HG02798 (cell line): Measurements from ENCODE around the gene ZNRF4.
"Not testable (repeated sequence)": the region's sequence is repeated elsewhere in the genome, so short reads cannot be mapped to it uniquely, and the experiment has no call there.

Experiments used
- ATAC-seq: cut with Tn5 transposase; IDR thresholded peaks from one replicate; pipeline ENCODE4 v1.9.1; 2021; ENCODE audit warnings: mild to moderate bottlenecking; ENCODE audit not compliant: unreplicated experiment, poor library complexity

The ZNRF4 gene, protein sequence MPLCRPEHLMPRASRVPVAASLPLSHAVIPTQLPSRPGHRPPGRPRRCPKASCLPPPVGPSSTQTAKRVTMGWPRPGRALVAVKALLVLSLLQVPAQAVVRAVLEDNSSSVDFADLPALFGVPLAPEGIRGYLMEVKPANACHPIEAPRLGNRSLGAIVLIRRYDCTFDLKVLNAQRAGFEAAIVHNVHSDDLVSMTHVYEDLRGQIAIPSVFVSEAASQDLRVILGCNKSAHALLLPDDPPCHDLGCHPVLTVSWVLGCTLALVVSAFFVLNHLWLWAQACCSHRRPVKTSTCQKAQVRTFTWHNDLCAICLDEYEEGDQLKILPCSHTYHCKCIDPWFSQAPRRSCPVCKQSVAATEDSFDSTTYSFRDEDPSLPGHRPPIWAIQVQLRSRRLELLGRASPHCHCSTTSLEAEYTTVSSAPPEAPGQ

DNA sequence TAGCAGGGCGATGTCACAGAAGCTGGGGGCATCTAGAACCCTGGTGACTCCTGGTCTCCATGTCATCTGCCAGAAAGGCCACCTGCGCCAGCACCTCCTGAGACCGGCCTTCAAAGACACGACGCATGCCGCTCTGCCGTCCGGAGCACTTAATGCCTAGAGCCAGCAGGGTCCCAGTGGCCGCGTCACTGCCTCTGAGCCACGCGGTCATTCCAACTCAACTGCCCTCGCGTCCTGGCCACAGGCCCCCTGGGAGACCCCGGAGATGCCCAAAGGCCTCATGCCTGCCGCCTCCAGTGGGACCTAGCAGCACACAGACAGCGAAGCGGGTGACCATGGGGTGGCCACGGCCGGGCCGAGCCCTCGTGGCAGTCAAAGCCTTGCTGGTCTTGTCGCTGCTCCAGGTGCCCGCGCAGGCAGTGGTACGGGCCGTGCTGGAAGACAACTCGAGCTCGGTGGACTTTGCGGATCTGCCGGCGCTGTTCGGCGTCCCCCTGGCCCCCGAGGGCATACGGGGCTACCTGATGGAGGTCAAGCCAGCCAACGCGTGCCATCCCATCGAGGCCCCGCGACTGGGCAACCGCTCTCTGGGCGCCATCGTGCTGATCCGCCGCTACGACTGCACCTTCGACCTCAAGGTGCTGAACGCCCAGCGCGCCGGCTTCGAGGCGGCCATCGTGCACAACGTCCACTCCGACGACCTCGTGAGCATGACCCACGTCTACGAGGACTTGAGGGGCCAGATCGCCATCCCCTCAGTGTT lies at the start of gene ZNRF4:
TSS of gene ZNRF4 (plus strand) at position 51 of the 763 bp plus-strand sequence. CDS start at position 126, 75 bp downstream.
- no peak for ATAC-seq

DNA sequence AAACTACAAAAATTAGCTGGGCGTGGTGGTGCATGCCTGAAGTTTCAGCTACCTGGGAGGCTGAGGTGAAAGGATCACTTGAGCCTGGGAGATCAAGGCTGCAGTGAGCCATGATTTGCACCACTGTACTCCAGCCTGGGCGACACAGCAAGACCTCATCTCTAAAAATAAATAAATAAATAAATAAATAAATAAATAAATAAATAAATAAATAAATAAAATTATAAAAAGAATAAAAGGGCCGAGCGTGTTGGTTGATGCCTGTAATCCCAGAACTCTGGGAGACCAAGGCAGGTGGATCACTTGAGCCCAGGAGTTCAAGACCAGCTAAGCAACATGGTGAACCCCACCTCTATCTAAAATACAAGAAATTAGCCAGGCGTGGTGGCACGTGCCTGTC lies 49.0 kb upstream of the ZNRF4 start:
- not testable (repeated sequence) for ATAC-seq

DNA sequence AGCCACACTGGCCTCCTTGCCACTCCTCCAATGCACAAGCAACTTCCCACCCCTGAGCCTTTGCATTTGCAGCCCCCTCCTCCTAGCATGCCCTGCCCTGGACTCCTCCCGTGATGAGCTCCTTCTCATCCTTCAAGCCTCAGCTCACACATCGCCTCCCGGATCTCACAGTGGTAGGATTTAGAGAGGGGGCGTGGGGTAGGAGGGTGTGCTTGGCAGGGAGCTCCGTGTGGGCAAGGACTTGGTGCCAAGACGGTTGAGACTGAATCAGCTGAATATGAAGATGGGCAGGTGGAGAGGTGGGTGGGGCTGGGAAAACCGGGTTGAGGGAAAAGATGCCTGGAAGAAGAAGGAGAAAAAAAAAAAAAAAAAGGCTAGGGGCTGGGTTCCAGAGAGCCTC lies 48.4 kb upstream of the ZNRF4 start:
- no peak for ATAC-seq

DNA sequence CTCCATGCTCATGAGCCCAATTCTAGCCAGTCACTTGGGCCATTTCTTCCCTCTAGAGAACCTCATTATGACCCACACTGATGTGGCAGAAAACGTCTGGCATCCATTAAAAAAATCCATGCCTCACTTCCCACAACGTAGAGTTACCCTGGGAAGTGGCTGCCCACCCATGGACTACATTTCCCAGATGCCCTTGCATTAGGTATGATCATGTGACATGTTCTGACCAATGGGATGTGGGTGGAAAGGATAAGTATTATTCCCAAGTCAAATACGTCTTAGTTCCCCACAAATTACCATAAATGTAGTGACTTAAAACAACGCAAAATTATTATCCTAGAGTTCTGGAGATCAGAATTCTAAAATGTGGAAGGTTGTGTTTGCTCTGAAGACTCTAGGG lies 47.9 kb upstream of the ZNRF4 start:
- no peak for ATAC-seq

DNA sequence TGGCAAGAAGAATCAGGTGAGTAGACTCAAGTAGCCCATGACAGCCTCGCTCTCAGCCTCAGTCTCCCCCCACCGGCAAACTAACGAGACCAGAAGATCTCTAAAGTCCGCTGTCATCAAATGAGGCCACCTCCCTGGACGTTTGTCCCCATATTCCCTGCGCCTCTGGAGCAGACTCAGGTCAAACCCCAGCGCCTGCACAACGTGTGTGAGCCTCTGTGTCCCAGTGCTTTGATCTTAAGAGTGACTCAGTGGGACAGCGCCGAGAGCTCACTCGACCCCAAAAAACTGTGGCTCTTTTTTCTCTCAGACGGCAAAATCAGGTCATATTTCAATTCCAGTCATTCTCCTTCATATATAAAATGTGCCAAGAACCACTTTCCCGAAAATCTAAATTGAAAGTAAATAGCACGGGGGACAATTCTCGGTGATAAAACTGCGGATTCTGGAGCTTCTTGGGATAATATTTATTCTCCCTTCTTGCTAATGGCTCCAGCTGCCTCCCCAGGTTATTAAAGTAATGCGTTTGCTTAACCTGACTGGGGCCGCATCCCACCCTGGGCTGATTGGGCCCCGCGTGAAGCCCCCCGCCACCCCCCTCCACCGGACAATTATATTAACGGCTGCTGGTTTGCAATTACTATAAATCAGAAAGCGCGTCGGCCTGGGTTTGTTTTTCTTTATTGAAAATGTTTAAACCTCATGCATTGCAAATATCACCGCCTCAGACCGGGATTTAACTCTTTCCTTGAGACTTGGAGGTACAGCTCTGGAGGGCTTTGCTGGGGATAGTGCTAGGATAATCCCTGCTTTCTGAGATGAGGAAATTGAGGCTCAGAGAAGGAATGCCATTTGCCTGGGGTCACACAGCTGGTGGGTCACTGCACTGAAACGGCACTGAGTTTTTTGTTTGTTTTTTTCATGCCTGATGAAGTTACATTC lies 37.5 kb upstream of the ZNRF4 start:
- no peak for ATAC-seq

DNA sequence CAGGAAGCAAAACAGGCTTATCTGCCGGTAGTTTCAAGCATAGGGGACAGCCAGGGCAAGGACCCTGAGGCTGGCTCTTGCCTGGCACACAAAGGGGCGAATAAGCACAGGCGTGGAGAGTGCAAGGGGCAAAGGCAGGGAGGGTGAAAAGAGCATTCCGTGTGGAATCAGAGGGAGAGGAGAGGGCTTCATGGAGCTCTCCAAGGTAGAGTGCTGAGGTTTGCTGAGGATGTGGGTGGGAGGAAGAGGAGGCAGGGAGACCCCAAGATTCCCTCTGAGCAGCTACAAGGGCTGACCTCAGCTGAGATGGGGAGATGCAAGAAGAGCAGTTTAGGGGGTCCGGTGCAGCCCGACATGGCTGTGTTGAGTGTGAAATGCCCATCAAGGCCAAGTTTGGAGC lies 36.5 kb upstream of the ZNRF4 start:
- ATAC-seq: no peak

DNA sequence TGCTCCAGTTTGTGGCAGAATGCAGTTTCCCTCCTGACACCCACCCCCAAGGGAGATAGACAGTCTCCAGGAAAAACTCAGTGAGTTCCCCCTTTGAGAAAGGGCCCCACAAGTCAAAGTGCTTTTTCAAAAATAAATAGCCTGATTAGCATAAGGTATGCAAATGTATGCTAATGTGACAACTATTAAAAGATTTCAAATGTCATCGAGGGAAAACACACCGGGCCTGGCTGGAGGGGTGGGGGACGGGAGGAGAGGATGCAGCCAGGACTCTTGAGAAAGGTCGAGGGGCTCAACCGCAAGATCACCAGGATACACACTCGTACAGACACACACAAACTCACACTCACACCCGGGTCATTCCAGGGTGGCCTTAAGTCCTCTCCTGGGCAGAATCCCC lies 34.3 kb upstream of the ZNRF4 start:
- ATAC-seq: no peak

DNA sequence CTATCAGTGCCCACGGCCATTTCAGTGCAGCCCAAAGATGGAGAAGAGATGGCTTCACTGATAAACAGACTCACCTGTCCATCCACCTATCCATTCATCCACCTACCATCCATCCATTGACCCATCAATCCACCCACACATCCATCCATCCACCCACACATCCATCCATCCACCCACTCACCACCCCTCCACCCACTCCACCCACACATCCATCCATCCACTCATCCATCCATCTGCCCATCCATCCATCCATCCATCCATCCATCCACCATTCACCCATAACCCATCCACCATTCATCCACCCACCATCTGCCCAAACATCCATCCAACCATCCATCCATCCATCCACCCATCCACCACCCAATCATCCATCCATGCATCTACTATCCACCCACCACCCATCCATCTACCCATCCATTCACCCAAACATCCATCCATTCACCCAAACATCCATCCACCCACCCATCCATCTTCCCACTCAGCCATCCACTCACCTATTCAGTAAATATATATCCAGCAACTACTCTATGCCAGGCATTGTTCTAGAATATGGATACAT lies 31.6 kb upstream of the ZNRF4 start:
- no peak for ATAC-seq

DNA sequence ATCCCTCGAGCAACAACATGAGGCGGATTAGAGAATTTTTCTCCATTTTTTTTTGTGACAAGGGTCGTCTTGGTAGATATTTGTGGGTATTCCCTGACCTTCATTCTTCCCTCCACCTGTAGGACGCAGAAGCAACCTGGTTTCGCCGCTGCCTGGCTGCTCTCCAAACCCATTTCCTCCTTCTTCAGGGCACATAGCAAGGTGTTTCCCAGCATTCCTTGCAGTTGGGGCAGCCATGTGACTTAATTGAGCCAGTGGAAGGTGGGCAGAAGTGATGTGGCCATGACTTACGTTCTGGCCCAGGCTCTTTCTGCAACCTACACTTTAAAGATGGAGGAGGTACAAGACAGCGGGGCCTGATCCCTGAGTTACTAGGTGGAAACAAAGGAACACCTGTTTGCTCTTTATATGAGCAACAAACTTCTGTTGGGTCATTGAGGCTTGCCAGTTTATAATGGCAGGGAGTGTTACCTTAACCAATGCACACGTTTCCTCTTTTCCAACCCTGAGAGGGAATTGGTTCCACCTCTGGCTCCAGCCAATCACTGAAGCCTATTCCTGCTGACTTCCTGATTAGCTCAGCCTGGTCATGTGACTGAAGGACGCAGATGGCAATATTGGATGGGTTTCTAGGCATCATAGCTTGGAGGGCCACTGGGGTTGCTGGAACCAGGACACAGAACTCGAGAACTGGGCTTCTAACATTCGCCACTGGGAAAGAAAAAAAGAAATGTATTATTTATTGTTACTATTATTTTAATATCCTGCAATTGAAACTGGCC lies 30.8 kb upstream of the ZNRF4 start:
- ATAC-seq: no peak

DNA sequence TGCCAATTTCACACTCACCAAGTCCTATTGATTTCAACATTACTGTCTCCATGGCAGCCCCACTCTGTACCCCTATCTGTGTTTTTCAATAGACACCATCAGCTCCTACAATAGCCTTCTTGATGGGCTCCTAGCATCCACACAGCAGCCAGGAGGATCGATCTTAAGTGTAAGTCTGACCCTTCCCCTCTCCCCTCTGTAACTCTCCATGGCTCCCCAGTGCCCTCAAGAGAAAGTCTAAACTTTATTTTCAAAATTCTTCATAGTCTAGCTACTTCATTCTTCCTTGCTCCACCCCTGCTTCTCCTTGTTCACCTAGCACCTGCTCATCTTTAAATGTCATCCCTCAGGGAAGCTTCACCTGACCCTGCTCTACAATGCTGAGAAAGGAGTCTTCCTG lies 30.0 kb upstream of the ZNRF4 start:
- no peak for ATAC-seq

DNA sequence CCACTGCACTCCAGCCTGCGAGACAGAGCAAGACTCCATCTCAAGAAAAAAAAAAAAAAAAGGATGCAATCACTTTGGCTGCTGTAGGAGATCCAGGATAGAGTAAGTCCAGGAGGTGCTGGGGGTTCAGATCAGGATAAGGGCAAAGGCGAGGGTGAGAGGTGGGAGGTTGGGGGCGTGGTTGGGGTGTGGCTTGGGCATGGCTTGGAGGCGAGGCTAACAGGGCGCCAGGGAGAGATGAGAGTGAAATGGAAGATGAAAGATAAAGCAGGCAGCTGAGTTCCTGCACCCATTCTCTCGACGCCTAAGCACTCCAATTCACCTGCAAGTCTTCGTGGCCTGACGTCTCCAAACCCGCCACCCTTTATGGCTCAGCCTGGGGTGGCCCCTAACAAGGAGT lies 25.0 kb upstream of the ZNRF4 start:
- no peak for ATAC-seq

DNA sequence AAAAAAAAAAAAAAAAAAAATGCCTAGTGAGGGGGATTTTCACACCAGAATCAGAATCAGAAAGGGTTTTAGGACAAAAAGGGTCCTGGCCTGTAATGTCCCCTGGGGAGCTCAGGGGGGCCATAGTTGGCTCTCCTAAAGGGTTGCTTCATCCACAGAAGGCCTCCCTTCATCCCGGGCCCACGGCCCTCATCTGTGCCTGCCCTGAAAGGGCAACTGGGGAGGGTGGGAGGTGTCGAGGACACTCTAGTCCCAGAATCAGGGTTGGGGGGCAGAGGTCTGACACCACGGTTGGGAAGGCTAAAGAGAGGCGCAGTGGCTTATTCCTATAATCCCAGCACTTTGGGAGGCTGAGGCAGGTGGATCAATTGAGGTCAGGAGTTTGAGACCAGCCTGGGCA lies 22.5 kb upstream of the ZNRF4 start:
- ATAC-seq: no peak

DNA sequence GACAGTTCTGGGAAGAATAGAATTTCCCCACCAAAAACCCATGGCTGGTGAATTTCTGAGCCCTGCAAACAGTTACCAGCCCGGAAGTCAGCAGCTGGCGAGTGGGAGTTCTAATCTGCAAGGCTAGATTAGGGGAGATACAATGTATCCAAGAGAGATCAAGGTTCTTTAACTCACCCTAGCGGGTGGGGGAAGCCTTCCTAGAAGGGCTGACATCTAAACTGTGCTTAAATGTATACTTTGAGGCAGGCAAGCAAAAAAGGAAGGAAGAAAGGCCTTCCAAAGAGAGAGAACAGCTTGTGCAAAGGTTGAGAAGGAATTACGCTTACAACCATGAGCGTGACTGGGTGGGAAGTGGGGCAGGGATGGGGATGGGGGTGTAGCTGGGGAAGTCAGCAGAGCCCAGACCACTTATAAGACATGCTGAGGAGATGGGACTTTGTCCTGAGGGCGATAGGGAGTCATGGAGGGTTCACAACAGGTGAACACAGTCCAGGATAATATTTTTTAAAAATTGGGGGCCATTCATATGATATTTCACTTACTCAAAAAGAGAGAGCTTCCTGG lies 20.8 kb upstream of the ZNRF4 start:
- no peak for ATAC-seq

DNA sequence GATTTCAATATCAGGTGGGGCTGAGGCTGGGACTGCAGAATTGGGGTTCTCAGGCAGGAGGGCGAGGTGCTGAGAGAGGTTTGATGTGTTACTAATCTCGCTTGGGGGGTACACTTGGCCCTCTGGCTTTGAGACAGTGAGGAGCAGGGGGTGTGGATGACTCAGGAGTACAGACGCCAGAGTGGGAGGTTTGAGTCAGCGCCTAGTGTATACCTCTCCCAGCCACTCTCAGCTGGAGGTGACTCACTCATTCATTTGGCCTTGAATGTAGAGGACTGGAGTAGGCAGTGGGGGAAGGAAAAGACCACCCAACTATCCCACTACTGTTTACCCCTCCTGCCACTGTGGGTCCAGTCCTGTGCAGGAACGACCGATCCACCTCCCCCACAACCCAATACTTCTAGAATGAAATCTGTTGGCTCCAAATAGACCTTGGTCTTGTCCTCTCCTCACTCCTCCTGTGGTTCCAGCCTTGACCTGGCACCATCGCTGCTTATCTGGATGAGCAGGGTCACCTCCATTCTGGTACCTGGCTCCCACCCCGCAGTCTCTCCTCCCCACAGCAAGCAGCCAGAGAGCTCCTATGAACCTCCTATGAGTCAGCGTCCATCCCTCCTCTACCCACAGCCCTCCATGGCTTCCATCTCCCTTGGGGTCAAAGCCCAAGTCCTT lies 20.1 kb upstream of the ZNRF4 start:
- no peak for ATAC-seq

DNA sequence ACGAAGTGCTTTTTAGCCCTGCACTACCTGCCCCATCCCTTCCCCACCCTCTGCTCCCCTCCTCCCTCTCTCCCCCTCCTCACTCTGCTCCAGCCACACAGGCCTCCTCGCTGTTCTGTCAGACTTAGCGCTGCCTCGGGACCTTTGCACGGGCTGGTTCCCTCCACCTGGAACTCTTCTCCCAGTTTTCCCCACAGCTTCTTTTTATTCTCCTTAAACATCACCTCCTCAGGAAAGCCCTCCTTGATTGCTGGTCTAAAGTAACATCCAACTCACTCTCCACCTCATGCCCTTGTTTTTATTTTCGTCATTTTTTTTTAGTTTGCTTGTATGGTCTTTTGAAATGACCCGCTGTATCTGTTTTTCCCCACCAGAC lies 19.6 kb upstream of the ZNRF4 start:
- ATAC-seq: no peak

DNA sequence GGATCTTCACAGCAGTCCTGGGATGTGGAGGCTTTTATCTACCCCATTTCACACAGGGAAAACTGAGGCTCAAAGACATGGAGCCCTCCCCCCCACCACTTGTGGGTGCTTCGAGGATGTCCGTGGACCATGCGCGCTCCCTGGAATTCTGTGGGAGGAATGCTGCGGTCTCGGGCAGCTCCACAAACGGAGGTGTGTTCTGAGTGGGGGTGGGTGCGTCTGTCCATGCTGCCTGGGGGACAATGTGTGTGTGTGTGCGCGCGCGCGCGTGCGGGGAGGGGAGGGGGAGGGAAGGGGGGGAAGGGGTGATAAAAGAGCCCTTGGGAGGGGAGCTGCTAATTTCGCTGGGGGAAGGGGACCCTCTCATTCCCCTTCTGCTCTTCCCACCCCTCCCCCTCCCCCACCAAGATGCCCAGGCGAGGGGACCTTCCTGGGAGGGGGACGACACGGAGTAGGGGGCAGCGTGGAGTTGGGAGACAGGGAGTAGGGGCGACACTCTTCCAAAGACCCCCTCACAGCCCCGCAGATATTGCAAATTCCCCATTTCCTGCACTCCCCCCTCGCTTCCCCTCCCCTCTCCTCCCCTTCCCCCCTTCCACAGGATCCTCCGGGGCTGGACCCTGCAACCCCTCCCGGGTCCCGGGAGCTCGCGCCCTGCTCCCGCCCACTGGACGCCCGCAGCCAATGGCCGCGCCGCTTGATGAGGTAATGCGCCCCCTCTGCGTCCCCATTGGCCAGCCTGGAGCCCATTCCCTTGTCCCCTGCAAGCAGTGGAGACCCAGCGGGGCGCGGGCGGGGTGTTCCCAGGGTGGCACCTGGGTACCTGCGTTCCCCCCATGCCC lies 18.9 kb upstream of the ZNRF4 start:
- no peak for ATAC-seq

DNA sequence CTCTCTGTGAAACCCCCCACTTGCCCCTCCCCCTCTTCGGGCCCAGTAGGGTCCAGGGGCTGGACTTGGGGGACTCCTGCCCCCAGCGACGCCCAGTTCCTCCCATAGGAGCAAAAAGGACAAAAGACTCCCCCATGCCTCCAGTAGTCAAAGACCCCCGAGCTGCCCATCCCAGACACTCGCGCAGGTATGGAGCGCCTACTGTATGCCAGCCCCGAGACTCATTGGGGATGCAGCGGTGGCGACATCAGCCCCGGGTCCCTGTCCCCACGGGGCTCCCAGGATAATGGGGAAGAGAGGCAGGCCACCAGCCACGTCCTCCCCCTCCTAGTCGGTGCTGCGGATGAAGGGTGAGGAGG lies 18.3 kb upstream of the ZNRF4 start:
- ATAC-seq: no peak

DNA sequence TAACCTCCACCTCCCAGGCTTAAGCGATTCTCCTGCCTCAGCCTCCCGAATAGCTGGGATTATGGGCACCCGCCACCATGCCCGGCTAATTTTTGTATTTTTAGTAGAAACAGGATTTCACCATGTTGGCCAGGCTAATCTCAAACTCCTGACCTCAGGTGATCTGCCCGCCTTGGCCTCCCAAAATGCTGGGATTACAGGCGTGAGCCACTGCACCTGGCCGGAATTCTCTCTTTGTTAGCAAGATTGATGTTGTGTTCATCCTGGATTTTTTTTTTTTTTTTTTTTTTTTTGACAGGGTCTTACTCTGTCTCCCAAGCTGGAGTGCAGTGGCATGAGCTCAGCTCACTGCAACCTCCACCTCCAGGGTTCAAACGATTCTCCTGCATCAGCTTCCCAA lies 16.5 kb upstream of the ZNRF4 start:
- not testable (repeated sequence) for ATAC-seq
